ENCODE results near the gene RPL28.
"Not testable (repeated sequence)": the region's sequence is repeated elsewhere in the genome, so short reads cannot be mapped to it uniquely, and the experiment has no call there.

RPL28 gene

GRCh38 chr19:55441319-55441691, 55.6 kb downstream of the RPL28 start:
- Histone ChIP-seq H3K36me3 (ENCODE audit: control insufficient read depth, insufficient read depth, low read length) (no peaks in the 10 kb centered on the region), H3K4me1 (ENCODE audit: control insufficient read depth, insufficient read depth, low read length, poor library complexity, severe bottlenecking) (peaks cover 20% of the 10 kb centered on the region), H3K27ac (ENCODE audit: insufficient read depth, low read length, poor library complexity, severe bottlenecking) (no peak overlapping the region), H3K4me3 (ENCODE audit: insufficient read depth, low read depth, low read length, poor library complexity, severe bottlenecking) (no peak overlapping the region), H3K27me3 (replicated peaks; ENCODE audit: control insufficient read depth, insufficient read depth, low read length, poor library complexity, severe bottlenecking) (peaks cover 61% of the 10 kb centered on the region), H3K9me3 (ENCODE audit: control insufficient read depth, low read length) (no peaks in the 10 kb centered on the region)
- no peak for DNase-seq

GRCh38 chr19:55441692-55442321, 56.1 kb downstream of the RPL28 start:
- Histone ChIP-seq H3K27me3 (replicated peaks; ENCODE audit: control insufficient read depth, insufficient read depth, low read length, poor library complexity, severe bottlenecking) (peaks cover 58% of the 10 kb centered on the region), H3K36me3 (ENCODE audit: control insufficient read depth, insufficient read depth, low read length) (no peaks in the 10 kb centered on the region), H3K9me3 (ENCODE audit: control insufficient read depth, low read length) (no peaks in the 10 kb centered on the region), H3K4me3 (ENCODE audit: insufficient read depth, low read depth, low read length, poor library complexity, severe bottlenecking) (no peak overlapping the region), H3K4me1 (ENCODE audit: control insufficient read depth, insufficient read depth, low read length, poor library complexity, severe bottlenecking) (peaks cover 20% of the 10 kb centered on the region), H3K27ac (ENCODE audit: insufficient read depth, low read length, poor library complexity, severe bottlenecking) (no peak overlapping the region)
- no peak for DNase-seq

GRCh38 chr19:55442372-55442961, 56.7 kb downstream of the RPL28 start:
- peaks cover 20% of the 10 kb centered on the region for H3K4me1 ChIP-seq (ENCODE audit: control insufficient read depth, insufficient read depth, low read length, poor library complexity, severe bottlenecking)
- H3K27me3 ChIP-seq (replicated peaks; ENCODE audit: control insufficient read depth, insufficient read depth, low read length, poor library complexity, severe bottlenecking): peaks cover 56% of the 10 kb centered on the region
- no peak overlapping the region for H3K4me3 ChIP-seq (ENCODE audit: insufficient read depth, low read depth, low read length, poor library complexity, severe bottlenecking)

GRCh38 chr19:55443045-55443823, 57.5 kb downstream of the RPL28 start, which contains the start of gene SHISA7:
Gene SHISA7, minus strand, starts transcription at chr19:55443300. Its CDS starts 437 bp downstream, at chr19:55442863.
- H3K4me3 ChIP-seq (ENCODE audit: insufficient read depth, low read depth, low read length, poor library complexity, severe bottlenecking): no peak within 1 kb of the TSS
- H3K27ac ChIP-seq (ENCODE audit: insufficient read depth, low read length, poor library complexity, severe bottlenecking): no peak within 1 kb of the TSS
- no peaks in the 10 kb centered on the region for H3K36me3 ChIP-seq (ENCODE audit: control insufficient read depth, insufficient read depth, low read length)
- no peaks in the 10 kb centered on the region for H3K9me3 ChIP-seq (ENCODE audit: control insufficient read depth, low read length)
- peaks cover 20% of the 10 kb centered on the region for H3K4me1 ChIP-seq (ENCODE audit: control insufficient read depth, insufficient read depth, low read length, poor library complexity, severe bottlenecking)
- no peak for DNase-seq
- peaks cover 50% of the 10 kb centered on the region for H3K27me3 ChIP-seq (replicated peaks; ENCODE audit: control insufficient read depth, insufficient read depth, low read length, poor library complexity, severe bottlenecking)

More at GRCh38 chr19:55442372-55442961, 56.7 kb downstream of the RPL28 start:
- no peak for DNase-seq
- Histone ChIP-seq H3K36me3 (ENCODE audit: control insufficient read depth, insufficient read depth, low read length) (no peaks in the 10 kb centered on the region), H3K27ac (ENCODE audit: insufficient read depth, low read length, poor library complexity, severe bottlenecking) (no peak overlapping the region), H3K9me3 (ENCODE audit: control insufficient read depth, low read length) (no peaks in the 10 kb centered on the region)

- peaks cover 20% of the 10 kb centered on the region for H3K4me1 ChIP-seq (ENCODE audit: control insufficient read depth, insufficient read depth, low read length, poor library complexity, severe bottlenecking)
- no peaks in the 10 kb centered on the region for H3K36me3 ChIP-seq (ENCODE audit: control insufficient read depth, insufficient read depth, low read length)
- no peaks in the 10 kb centered on the region for H3K9me3 ChIP-seq (ENCODE audit: control insufficient read depth, low read length)
- no peak for DNase-seq
- peaks cover 43% of the 10 kb centered on the region for H3K27me3 ChIP-seq (replicated peaks; ENCODE audit: control insufficient read depth, insufficient read depth, low read length, poor library complexity, severe bottlenecking)
- no peak overlapping the region for H3K27ac ChIP-seq (ENCODE audit: insufficient read depth, low read length, poor library complexity, severe bottlenecking)
- H3K4me3 ChIP-seq (ENCODE audit: insufficient read depth, low read depth, low read length, poor library complexity, severe bottlenecking): no peak overlapping the region
These were observed 58.2 kb downstream of the RPL28 start for GRCh38 chr19:55443824-55444480.

- H3K9me3 ChIP-seq (ENCODE audit: control insufficient read depth, low read length): no peaks in the 10 kb centered on the region
- H3K4me1 ChIP-seq (ENCODE audit: control insufficient read depth, insufficient read depth, low read length, poor library complexity, severe bottlenecking): peaks cover 20% of the 10 kb centered on the region
- DNase-seq: no peak
- H3K27ac ChIP-seq (ENCODE audit: insufficient read depth, low read length, poor library complexity, severe bottlenecking): no peak overlapping the region
- peaks cover 41% of the 10 kb centered on the region for H3K27me3 ChIP-seq (replicated peaks; ENCODE audit: control insufficient read depth, insufficient read depth, low read length, poor library complexity, severe bottlenecking)
- H3K36me3 ChIP-seq (ENCODE audit: control insufficient read depth, insufficient read depth, low read length): no peaks in the 10 kb centered on the region
- no peak overlapping the region for H3K4me3 ChIP-seq (ENCODE audit: insufficient read depth, low read depth, low read length, poor library complexity, severe bottlenecking)
These were observed 58.9 kb downstream of the RPL28 start for GRCh38 chr19:55444646-55445045.

- no peak overlapping the region for H3K27ac ChIP-seq (ENCODE audit: insufficient read depth, low read length, poor library complexity, severe bottlenecking)
- no peak for DNase-seq
- H3K36me3 ChIP-seq (ENCODE audit: control insufficient read depth, insufficient read depth, low read length): no peaks in the 10 kb centered on the region
- H3K4me1 ChIP-seq (ENCODE audit: control insufficient read depth, insufficient read depth, low read length, poor library complexity, severe bottlenecking): peaks cover 11% of the 10 kb centered on the region
- H3K9me3 ChIP-seq (ENCODE audit: control insufficient read depth, low read length): no peaks in the 10 kb centered on the region
- peaks cover 39% of the 10 kb centered on the region for H3K27me3 ChIP-seq (replicated peaks; ENCODE audit: control insufficient read depth, insufficient read depth, low read length, poor library complexity, severe bottlenecking)
- H3K4me3 ChIP-seq (ENCODE audit: insufficient read depth, low read depth, low read length, poor library complexity, severe bottlenecking): no peak overlapping the region
These were observed 60.3 kb downstream of the RPL28 start for GRCh38 chr19:55446060-55446459.

- Histone ChIP-seq H3K4me3 (ENCODE audit: insufficient read depth, low read depth, low read length, poor library complexity, severe bottlenecking) (no peak overlapping the region), H3K9me3 (ENCODE audit: control insufficient read depth, low read length) (no peaks in the 10 kb centered on the region), H3K27ac (ENCODE audit: insufficient read depth, low read length, poor library complexity, severe bottlenecking) (no peak overlapping the region), H3K4me1 (ENCODE audit: control insufficient read depth, insufficient read depth, low read length, poor library complexity, severe bottlenecking) (peaks cover 13% of the 10 kb centered on the region), H3K36me3 (ENCODE audit: control insufficient read depth, insufficient read depth, low read length) (no peaks in the 10 kb centered on the region), H3K27me3 (replicated peaks; ENCODE audit: control insufficient read depth, insufficient read depth, low read length, poor library complexity, severe bottlenecking) (peaks cover 41% of the 10 kb centered on the region)
- DNase-seq: no peak
These were observed 61.9 kb downstream of the RPL28 start for GRCh38 chr19:55447421-55448174.

GRCh38 chr19:55448175-55448490, 62.4 kb downstream of the RPL28 start:
- H3K27ac ChIP-seq (ENCODE audit: insufficient read depth, low read length, poor library complexity, severe bottlenecking); DNase-seq; H3K9me3 ChIP-seq (ENCODE audit: control insufficient read depth, low read length); H3K4me3 ChIP-seq (ENCODE audit: insufficient read depth, low read depth, low read length, poor library complexity, severe bottlenecking); H3K36me3 ChIP-seq (ENCODE audit: control insufficient read depth, insufficient read depth, low read length): not testable (repeated sequence)
- Histone ChIP-seq H3K4me1 (ENCODE audit: control insufficient read depth, insufficient read depth, low read length, poor library complexity, severe bottlenecking) (peaks cover 13% of the 10 kb centered on the region), H3K27me3 (replicated peaks; ENCODE audit: control insufficient read depth, insufficient read depth, low read length, poor library complexity, severe bottlenecking) (peaks cover 39% of the 10 kb centered on the region)

Measured in effector memory CD4-positive, alpha-beta T cell (primary cell).